ENCODE data around the gene GH2. TPM values are rescaled to one million over a fixed set of nuclear protein-coding genes. Genes with fewer than 3 reads are reported as not detected.
A peak's percentile ranks its signal among the peaks of the same experiment; 100 is the strongest.
"Not testable (repeated sequence)": the region's sequence is repeated elsewhere in the genome, so short reads cannot be mapped to it uniquely, and the experiment has no call there.

The GH2 gene
- total RNA-seq, 1 donor from 2014 or later: not detected

- Histone ChIP-seq H3K27me3 (ENCODE audit: low read depth) (peaks cover 6% of the 10 kb centered on the region), H3K36me3 (no peaks in the 10 kb centered on the region), H3K4me3 (no peak overlapping the region), H3K4me1 (no peaks in the 10 kb centered on the region), H3K9me3 (no peaks in the 10 kb centered on the region), H3K27ac (no peak overlapping the region)
- intact Hi-C loops (cut with DNase I): no loop called here
- no peak for DNase-seq
- ATAC-seq: peak; percentile 77 to 84
- TF ChIP-seq, protein P1, sequence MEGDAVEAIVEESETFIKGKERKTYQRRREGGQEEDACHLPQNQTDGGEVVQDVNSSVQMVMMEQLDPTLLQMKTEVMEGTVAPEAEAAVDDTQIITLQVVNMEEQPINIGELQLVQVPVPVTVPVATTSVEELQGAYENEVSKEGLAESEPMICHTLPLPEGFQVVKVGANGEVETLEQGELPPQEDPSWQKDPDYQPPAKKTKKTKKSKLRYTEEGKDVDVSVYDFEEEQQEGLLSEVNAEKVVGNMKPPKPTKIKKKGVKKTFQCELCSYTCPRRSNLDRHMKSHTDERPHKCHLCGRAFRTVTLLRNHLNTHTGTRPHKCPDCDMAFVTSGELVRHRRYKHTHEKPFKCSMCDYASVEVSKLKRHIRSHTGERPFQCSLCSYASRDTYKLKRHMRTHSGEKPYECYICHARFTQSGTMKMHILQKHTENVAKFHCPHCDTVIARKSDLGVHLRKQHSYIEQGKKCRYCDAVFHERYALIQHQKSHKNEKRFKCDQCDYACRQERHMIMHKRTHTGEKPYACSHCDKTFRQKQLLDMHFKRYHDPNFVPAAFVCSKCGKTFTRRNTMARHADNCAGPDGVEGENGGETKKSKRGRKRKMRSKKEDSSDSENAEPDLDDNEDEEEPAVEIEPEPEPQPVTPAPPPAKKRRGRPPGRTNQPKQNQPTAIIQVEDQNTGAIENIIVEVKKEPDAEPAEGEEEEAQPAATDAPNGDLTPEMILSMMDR (IDR thresholded peaks at IDR 0.05): peak; percentile 85
Observed at GRCh38 chr17:63911657-63912100, 29.9 kb upstream of the GH2 start.

DNA sequence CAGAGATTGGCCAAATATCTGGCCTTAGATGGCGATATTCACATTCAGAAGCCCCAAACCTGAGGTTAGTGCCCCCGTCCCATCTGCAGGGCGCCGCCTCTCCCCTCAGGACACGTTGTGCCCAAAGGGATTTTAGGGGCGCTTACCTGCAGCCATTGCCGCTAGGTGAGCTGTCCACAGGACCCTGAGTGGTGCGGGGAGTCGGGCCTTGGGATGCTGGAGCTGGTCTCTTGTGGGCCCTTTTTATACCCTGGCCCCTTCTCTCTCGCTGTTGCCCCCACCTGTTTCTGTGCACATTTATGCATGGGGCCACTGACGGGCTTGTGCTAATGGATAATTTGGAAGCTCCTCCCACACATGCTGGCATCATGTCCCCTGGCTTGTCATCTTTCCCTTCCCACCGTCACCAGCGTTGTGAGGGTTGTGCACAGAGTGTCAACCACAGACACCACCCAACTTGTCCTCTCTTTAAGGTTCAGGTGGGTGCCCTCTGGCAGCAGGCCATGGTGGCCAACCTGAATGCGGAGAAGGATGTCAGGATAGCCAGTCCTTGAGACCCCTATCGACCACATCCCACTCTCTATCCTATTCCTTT lies 29.4 kb upstream of the GH2 start, which contains the start of gene CSHL1:
CSHL1 (minus strand) TSS at position 218 of the 595 bp plus-strand sequence; CDS start at position 156, 62 bp downstream.
- DNase-seq (no peak), ATAC-seq (no peak)
- intact Hi-C loops (cut with DNase I): no loop called here
- no peaks in the 10 kb centered on the region for H3K4me1 ChIP-seq
- H3K27ac ChIP-seq: no peak within 1 kb of the TSS
- H3K36me3 ChIP-seq: no peaks in the 10 kb centered on the region
- peaks cover 6% of the 10 kb centered on the region for H3K27me3 ChIP-seq (ENCODE audit: low read depth)
- TF ChIP-seq, protein P1 (IDR thresholded peaks at IDR 0.05): no peak
- no peak within 1 kb of the TSS for H3K4me3 ChIP-seq
- H3K9me3 ChIP-seq: no peaks in the 10 kb centered on the region

GRCh38 chr17:63910096-63910495 lies 28.4 kb upstream of the GH2 start:
- H3K27ac ChIP-seq: no peak overlapping the region
- TF ChIP-seq, protein P1 (IDR thresholded peaks at IDR 0.05): no peak
- H3K9me3 ChIP-seq: no peaks in the 10 kb centered on the region
- H3K36me3 ChIP-seq: no peaks in the 10 kb centered on the region
- no peaks in the 10 kb centered on the region for H3K4me1 ChIP-seq
- intact Hi-C loops (cut with DNase I): no loop called here
- ATAC-seq (no peak), DNase-seq (no peak)
- H3K4me3 ChIP-seq: no peak overlapping the region
- peaks cover 6% of the 10 kb centered on the region for H3K27me3 ChIP-seq (ENCODE audit: low read depth)

DNA sequence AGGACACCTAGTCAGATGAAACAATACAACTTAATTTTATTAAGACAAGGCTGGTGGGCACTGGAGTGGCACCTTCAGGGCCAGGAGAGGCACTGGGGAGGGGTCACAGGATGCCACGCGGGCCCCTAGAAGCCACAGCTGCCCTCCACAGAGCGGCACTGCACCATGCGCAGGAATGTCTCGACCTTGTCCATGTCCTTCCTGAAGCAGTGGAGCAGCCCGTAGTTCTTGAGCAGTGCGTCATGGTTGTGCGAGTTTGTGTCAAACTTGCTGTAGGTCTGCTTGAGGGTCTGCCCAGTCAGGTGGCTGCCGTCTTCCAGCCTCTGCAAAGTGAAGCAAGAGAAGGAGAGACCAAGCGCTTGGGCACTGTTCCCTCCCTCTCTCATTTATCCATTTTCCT lies 27.8 kb upstream of the GH2 start:
- H3K36me3 ChIP-seq; H3K4me1 ChIP-seq; H3K27me3 ChIP-seq (ENCODE audit: low read depth); H3K9me3 ChIP-seq; H3K4me3 ChIP-seq; DNase-seq; intact Hi-C loops (cut with DNase I); ATAC-seq; H3K27ac ChIP-seq: not testable (repeated sequence)

DNA sequence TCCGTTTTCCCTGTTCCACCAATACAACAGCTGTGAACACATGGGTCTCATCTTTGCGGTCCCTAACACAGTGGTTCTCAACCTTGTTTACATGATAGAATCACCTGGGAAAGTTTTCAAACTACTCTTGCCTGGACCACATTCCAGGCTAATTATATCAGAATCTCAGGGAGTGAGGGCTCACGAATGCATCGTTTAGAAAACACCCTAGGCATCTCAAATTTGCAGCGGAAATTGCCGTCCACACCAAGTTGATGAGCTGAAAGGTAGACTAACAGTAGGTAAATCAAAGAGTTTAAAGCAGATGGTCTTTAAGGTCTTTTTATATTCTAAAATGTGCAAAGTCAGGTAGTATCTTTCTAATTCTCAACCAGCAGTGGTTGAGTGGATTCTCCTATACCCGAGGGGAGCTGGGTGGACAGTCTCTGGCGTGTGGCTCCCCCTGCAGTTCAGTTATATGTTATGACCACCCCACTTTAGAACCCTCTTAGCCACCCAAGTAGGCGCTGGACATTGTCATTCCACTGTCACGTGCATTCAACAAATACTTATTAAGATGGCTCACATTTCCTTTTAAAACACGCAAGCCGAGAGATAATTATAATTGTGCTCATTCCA lies 25.5 kb upstream of the GH2 start:
- peak; percentile 62 to 64 for ATAC-seq
- H3K4me3 ChIP-seq; H3K36me3 ChIP-seq; H3K27me3 ChIP-seq (ENCODE audit: low read depth); H3K27ac ChIP-seq; H3K9me3 ChIP-seq; H3K4me1 ChIP-seq; intact Hi-C loops (cut with DNase I); DNase-seq: not testable (repeated sequence)

DNA sequence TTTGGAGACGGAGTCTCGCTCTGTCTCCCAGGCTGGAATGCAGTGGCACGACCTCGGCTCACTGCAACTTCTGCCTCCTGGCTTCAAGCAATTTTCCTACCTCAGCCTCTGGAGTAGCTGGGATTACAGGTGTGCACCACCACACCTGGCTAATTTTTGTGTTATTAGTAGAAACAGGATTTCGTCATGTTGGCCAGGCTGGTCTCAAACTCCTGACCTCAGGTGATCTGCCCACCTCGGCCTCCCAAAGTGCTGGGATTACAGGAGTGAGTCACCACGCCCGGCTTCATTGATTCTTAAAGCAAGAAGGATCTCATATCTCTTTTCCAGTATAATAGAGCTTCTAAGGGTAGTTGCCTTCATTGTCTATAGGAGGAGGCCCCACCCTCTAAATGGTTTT lies 23.1 kb upstream of the GH2 start:
- H3K27me3 ChIP-seq (ENCODE audit: low read depth); H3K9me3 ChIP-seq; intact Hi-C loops (cut with DNase I); ATAC-seq; H3K27ac ChIP-seq; H3K4me3 ChIP-seq; DNase-seq; H3K36me3 ChIP-seq; H3K4me1 ChIP-seq: not testable (repeated sequence)

GRCh38 chr17:63903787-63904201 lies 22.1 kb upstream of the GH2 start:
- H3K36me3 ChIP-seq; DNase-seq; H3K4me3 ChIP-seq; H3K27me3 ChIP-seq (ENCODE audit: low read depth); intact Hi-C loops (cut with DNase I); H3K27ac ChIP-seq; H3K9me3 ChIP-seq; H3K4me1 ChIP-seq: not testable (repeated sequence)
- TF ChIP-seq, protein P1 (IDR thresholded peaks at IDR 0.05): peak; percentile 38
- peak; percentile 43 to 51 for ATAC-seq

- H3K4me1 ChIP-seq; H3K27ac ChIP-seq; H3K36me3 ChIP-seq; H3K9me3 ChIP-seq; H3K27me3 ChIP-seq (ENCODE audit: low read depth); DNase-seq; H3K4me3 ChIP-seq; ATAC-seq; intact Hi-C loops (cut with DNase I): not testable (repeated sequence)
Observed at GRCh38 chr17:63901971-63902370, 20.2 kb upstream of the GH2 start.

GRCh38 chr17:63898899-63899798 lies 17.4 kb upstream of the GH2 start:
- DNase-seq; H3K27me3 ChIP-seq (ENCODE audit: low read depth); H3K27ac ChIP-seq; H3K9me3 ChIP-seq; H3K36me3 ChIP-seq; H3K4me3 ChIP-seq; intact Hi-C loops (cut with DNase I); H3K4me1 ChIP-seq; ATAC-seq: not testable (repeated sequence)

All from lower lobe of right lung (tissue), 2 donors.